Measurements from ENCODE around the gene LIN7A.

- TF ChIP-seq CTCF (IDR thresholded peaks at IDR 0.05; ENCODE audit: low read length) (no peak), EZH2 (IDR thresholded peaks at IDR 0.05; ENCODE audit: borderline replicate concordance, low read length) (no peak)
Observed at GRCh38 chr12:80847575-80847974, 90.2 kb downstream of the LIN7A start.

All from OCI-LY1 (cell line).